Measurements from ENCODE around the gene GCGR.
A peak's percentile ranks its signal among the peaks of the same experiment; 100 is the strongest.

The GCGR gene

GRCh38 chr17:81852237-81852636 is 48.3 kb downstream of the GCGR start:
- no peak for TF ChIP-seq CTCF (IDR thresholded peaks at IDR 0.05; ENCODE audit: poor library complexity, severe bottlenecking)
- no peak overlapping the region for H3K27ac ChIP-seq (ENCODE audit: poor library complexity, severe bottlenecking)
- no peaks in the 10 kb centered on the region for H3K4me1 ChIP-seq (ENCODE audit: insufficient read depth, poor library complexity, severe bottlenecking)
- no peaks in the 10 kb centered on the region for H3K27me3 ChIP-seq (ENCODE audit: insufficient read depth, poor library complexity, severe bottlenecking)
- DNase-seq (ENCODE audit: low spot score) (no peak), ATAC-seq (ENCODE audit: low read depth) (no peak)
- no peaks in the 10 kb centered on the region for H3K9me3 ChIP-seq (ENCODE audit: severe bottlenecking)
- no peak overlapping the region for H3K4me3 ChIP-seq (ENCODE audit: severe bottlenecking)
- H3K36me3 ChIP-seq (ENCODE audit: low read depth) = peaks cover 100% of the 10 kb centered on the region

DNA sequence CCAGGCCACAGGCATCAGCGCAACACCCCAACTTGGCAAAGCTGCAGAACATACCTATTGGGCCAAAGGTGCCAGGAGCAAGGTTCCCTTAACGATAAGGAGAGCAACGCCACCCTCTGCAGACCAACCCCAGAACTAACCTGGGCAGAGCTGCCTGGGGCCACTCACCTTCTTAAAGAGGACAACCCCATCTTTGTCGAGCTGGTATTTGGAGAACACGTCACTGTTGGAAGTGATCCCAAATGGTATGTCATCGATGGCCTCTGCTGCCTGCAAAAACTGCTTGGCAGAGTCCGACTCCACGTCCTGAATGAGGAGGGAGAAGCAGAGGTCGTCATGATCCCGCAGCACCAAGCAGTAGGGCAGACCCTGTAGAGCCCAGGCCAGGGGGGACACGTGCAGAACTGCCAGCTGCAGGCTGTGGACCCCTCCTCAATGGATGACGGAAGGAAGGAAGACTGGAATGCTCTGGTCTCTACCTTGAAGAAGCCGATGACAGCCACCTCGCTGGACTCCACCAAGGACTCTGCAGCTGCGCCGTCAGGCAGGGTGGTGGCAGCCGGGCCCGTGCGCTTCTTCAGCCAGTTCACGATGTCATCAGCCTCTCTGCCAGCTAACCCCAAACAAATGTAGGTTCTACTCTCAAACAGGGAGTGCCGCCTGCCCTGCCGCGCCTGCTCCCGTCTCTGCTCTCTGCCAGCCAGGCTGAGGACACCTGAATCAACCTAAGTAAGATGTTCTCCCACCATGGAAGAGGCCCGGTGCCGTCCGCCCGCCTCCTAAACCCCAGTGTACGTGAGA is 51.2 kb downstream of the GCGR start:
- Histone ChIP-seq H3K27me3 (ENCODE audit: insufficient read depth, poor library complexity, severe bottlenecking) (no peaks in the 10 kb centered on the region), H3K9me3 (ENCODE audit: severe bottlenecking) (no peaks in the 10 kb centered on the region), H3K36me3 (ENCODE audit: low read depth) (peaks cover 97% of the 10 kb centered on the region), H3K27ac (ENCODE audit: poor library complexity, severe bottlenecking) (no peak overlapping the region), H3K4me3 (ENCODE audit: severe bottlenecking) (no peak overlapping the region), H3K4me1 (ENCODE audit: insufficient read depth, poor library complexity, severe bottlenecking) (peaks cover 8% of the 10 kb centered on the region)
- TF ChIP-seq CTCF (IDR thresholded peaks at IDR 0.05; ENCODE audit: poor library complexity, severe bottlenecking) = peak; percentile 2
- ATAC-seq (ENCODE audit: low read depth) (0 out of 3 replicates have a peak, but pooled peaks have one; percentile 13), DNase-seq (ENCODE audit: low spot score) (no peak)

DNA sequence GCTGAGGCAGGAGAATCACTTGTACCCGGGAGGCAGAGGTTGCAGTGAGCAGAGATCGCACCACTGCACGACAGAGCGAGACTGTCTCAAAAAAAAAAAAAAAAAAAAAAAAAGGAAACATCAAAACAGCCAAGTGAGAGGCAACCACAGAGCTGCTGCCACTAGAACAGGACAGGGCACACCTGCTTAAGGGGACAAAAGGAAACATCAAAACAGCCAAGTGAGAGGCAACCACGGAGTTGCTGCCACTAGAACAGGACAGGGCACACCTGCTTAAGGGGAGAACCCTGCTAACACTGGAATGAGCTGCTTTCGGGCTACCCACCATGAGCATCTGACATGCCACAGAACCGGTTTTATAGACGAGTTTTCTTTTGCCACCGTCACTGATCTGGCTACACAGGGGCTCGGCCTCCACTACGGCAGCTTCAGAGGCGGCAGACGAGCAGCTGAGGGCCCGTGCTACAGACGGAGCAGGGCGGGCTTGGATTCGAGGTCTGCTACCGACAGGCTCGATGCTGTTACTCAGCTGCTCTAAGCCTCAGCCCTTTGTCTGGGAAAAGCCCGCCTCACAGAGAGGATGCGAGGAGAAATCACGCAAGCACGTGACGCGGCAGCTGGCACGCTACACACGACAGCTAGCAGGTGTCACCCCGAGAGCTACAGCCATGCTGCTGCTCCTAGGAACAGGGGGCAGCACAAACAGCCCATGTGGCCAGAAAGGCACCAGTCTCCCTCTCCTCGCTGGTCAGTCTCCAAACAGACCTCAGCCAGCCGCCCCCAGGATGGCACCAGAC is 54.4 kb downstream of the GCGR start:
- DNase-seq (ENCODE audit: low spot score) (no peak), ATAC-seq (ENCODE audit: low read depth) (no peak)
- Histone ChIP-seq H3K4me3 (ENCODE audit: severe bottlenecking) (peak overlapping the region; percentile 80), H3K4me1 (ENCODE audit: insufficient read depth, poor library complexity, severe bottlenecking) (peaks cover 8% of the 10 kb centered on the region), H3K9me3 (ENCODE audit: severe bottlenecking) (no peaks in the 10 kb centered on the region), H3K36me3 (ENCODE audit: low read depth) (peaks cover 80% of the 10 kb centered on the region), H3K27ac (ENCODE audit: poor library complexity, severe bottlenecking) (no peak overlapping the region), H3K27me3 (ENCODE audit: insufficient read depth, poor library complexity, severe bottlenecking) (no peaks in the 10 kb centered on the region)
- TF ChIP-seq CTCF (IDR thresholded peaks at IDR 0.05; ENCODE audit: poor library complexity, severe bottlenecking) = no peak

DNA sequence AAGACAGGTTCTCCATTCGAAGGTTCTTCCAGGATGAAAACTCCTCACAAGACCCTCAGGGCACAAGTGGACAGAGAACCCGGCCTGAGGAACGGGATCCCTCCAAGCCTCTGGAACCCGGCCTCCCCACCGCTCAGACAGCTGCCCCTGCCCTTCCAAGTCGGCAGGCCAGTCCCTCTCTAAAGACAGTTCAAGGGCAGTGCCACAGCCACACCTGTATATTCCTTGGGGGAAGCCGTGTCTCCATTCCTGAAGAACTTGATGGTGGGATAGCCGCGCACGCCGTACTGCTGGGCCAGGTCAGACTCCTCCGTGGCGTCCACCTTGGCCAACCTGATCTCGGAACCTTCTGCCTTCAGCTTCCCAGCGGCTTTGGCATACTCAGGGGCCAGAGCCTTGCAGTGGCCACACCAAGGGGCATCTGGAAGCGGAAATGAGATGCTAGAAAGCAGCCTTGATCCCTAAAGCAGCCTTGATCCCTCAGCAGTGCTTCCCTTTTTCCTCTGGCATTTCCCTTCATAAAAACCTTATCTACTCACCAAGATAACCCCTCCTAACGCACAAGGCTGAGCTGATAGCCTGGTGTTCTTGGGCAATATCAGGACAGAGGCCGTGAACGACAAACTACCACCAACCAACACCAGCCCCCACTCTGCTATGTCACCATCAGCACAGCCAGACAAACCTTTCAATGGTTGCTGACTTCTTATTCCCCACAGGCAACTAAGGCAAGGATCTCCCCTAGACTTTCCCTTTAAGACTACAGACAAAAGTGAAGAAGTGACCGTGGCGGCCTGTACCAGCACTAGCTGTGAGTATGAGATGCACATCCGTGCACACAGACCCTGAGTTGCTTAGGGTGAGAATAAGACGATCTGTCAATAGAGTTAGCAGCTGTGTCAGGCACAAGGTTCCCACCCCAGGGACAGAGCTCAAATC is 55.3 kb downstream of the GCGR start:
- no peak for DNase-seq (ENCODE audit: low spot score)
- H3K27ac ChIP-seq (ENCODE audit: poor library complexity, severe bottlenecking) = peak overlapping the region; percentile 73
- no peak for ATAC-seq (ENCODE audit: low read depth)
- no peaks in the 10 kb centered on the region for H3K9me3 ChIP-seq (ENCODE audit: severe bottlenecking)
- H3K27me3 ChIP-seq (ENCODE audit: insufficient read depth, poor library complexity, severe bottlenecking) = no peaks in the 10 kb centered on the region
- peak overlapping the region; percentile 80 for H3K4me3 ChIP-seq (ENCODE audit: severe bottlenecking)
- TF ChIP-seq CTCF (IDR thresholded peaks at IDR 0.05; ENCODE audit: poor library complexity, severe bottlenecking) = no peak
- H3K36me3 ChIP-seq (ENCODE audit: low read depth) = peaks cover 80% of the 10 kb centered on the region
- H3K4me1 ChIP-seq (ENCODE audit: insufficient read depth, poor library complexity, severe bottlenecking) = peaks cover 8% of the 10 kb centered on the region

All from RWPE2 (cell line).